Uterus (tissue), 4 donors: ENCODE results near the gene PRXL2C. TPM values are rescaled to one million over a fixed set of nuclear protein-coding genes. Genes with fewer than 3 reads are reported as not detected.

ENCODE experiments used
- DNase-seq, 2 donors: peaks; one replicate each; pipeline ENCODE4 v3.0.0-alpha.2; 2019 to 2020
- H3K27ac ChIP-seq, 2 donors: fragments of 200-600 bp; sonication (generic); 1 replicate in 1 of 2; 2 replicates in 1 of 2; pipeline ENCODE4 v1.5.1; 2016 to 2018
- H3K27me3 ChIP-seq, 2 donors: fragments of 200-600 bp; sonication (generic); one replicate each; pipeline ENCODE4 v1.5.1; 2018 to 2019; ENCODE audit warnings: control low read depth in 1 of 2
- H3K36me3 ChIP-seq, 2 donors: fragments of 200-600 bp; sonication (generic); one replicate each; pipeline ENCODE4 v1.5.1; 2019; ENCODE audit warnings: control low read depth in 1 of 2
- H3K4me1 ChIP-seq, 2 donors: fragments of 200-600 bp; sonication (generic); one replicate each; pipeline ENCODE4 v1.5.1; 2018 to 2019; ENCODE audit warnings: control low read depth in 1 of 2
- H3K4me3 ChIP-seq, 2 donors: fragments of 200-600 bp; sonication (generic); 1 replicate in 1 of 2; 2 replicates in 1 of 2; pipeline ENCODE4 v1.5.1; 2018 to 2019; ENCODE audit warnings: mild to moderate bottlenecking in 1 of 2
- H3K9me3 ChIP-seq, 2 donors: fragments of 200-600 bp; sonication (generic); one replicate each; pipeline ENCODE4 v1.5.1; 2019; ENCODE audit warnings: control low read depth in 1 of 2
- POLR2A ChIP-seq, 2 donors: fragments of 450-650 bp; IDR thresholded peaks; one replicate each; pipeline ENCODE4 v1.6.1; 2016; ENCODE audit warnings: antibody characterized with exemption in 2 of 2, mild to moderate bottlenecking in 1 of 2, moderate library complexity in 1 of 2
- intact Hi-C: fragments of 100-400 bp; cut with DNase I; formaldehyde crosslinking; loops from one replicate; pipeline ENCODE4 v1.15.1; 2023; ENCODE audit warnings: low total_unique reads
- total RNA-seq, 4 donors: library from RNA; depleted of rRNA in 3 of 4; stranded (reverse); fragments of >200 nt in 3 of 4; gene quantifications; one replicate each; pipeline versions ENCODE4 v1.1.0 to v1.2.4, GENCODE V29; 2014 to 2023
- TF ChIP-seq, protein P1 (sequence below), 4 experiments: fragments of 200-600 bp in 2 of 4; fragments of 450-650 bp in 2 of 4; sonication (generic) in 2 of 4; IDR thresholded peaks; one replicate each; pipeline ENCODE4 v1.5.1; 2016 to 2019; ENCODE audit warnings: antibody characterized with exemption in 4 of 4, mild to moderate bottlenecking in 2 of 4, moderate library complexity in 1 of 4
- donor health status: DM: yes; HTN: yes; CAD: no.

Gene PRXL2C
- total RNA-seq, 4 donors from 2014 or later = 8.5 to 24.7 (median 19.8) TPM

DNA sequence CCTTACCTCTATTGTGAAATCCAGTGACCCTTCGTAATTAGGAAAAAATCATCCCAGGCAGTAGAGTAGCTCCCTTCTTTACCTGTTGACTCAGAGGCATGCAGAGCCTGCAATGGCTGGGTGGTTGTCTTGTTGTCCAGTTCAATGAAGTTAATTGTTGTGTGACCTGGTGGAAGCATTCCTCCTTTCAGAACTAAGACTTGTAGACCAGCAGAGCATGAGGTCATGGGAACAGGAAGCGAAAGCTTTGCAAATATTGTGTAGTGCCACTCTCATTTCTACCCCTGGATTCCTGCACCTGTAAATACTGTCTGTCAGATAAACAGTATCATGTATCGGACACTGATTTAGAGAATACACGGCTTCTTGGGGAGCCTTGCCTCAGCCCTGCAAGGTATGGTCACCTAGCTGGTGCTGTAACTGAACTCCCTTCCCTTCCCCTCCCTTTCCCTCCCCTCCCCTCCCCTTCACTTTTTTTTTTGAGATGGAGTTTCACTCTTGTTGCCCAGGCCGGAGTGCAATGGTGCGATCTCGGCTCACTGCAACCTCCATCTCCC is 5.7 kb upstream of the PRXL2C start:
- intact Hi-C loops = loop anchor here (10.0 kb wide), 1 partner anchor 336 kb away; no protein-coding TSS in a partner anchor

GRCh38 chr9:96654450-96655197 is 493 bp downstream of the PRXL2C start:
- peak overlapping the region; percentile 96 to 97 for H3K27ac ChIP-seq
- peak; percentile 77 to 81 for DNase-seq
- no peaks in the 10 kb centered on the region for H3K9me3 ChIP-seq
- no peaks in the 10 kb centered on the region for H3K27me3 ChIP-seq
- H3K4me3 ChIP-seq = peak overlapping the region; percentile 62 to 73
- intact Hi-C loops = no loop called here
- no peaks in the 10 kb centered on the region for H3K36me3 ChIP-seq
- H3K4me1 ChIP-seq = no peaks in the 10 kb centered on the region
- TF ChIP-seq POLR2A (IDR thresholded peaks at IDR 0.05) = peak in 1 of 2 donors; percentile 48
- TF ChIP-seq, protein P1, sequence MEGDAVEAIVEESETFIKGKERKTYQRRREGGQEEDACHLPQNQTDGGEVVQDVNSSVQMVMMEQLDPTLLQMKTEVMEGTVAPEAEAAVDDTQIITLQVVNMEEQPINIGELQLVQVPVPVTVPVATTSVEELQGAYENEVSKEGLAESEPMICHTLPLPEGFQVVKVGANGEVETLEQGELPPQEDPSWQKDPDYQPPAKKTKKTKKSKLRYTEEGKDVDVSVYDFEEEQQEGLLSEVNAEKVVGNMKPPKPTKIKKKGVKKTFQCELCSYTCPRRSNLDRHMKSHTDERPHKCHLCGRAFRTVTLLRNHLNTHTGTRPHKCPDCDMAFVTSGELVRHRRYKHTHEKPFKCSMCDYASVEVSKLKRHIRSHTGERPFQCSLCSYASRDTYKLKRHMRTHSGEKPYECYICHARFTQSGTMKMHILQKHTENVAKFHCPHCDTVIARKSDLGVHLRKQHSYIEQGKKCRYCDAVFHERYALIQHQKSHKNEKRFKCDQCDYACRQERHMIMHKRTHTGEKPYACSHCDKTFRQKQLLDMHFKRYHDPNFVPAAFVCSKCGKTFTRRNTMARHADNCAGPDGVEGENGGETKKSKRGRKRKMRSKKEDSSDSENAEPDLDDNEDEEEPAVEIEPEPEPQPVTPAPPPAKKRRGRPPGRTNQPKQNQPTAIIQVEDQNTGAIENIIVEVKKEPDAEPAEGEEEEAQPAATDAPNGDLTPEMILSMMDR (IDR thresholded peaks at IDR 0.05) = peak in 3 of 4 experiments; percentile 35 to 51 (median 37)

More for the DNA sequence above, 5.7 kb upstream of the PRXL2C start:
- no peak for TF ChIP-seq POLR2A (IDR thresholded peaks at IDR 0.05)
- TF ChIP-seq, protein P1 (IDR thresholded peaks at IDR 0.05) = no peak
- no peak overlapping the region for H3K4me3 ChIP-seq
- no peaks in the 10 kb centered on the region for H3K4me1 ChIP-seq
- H3K27me3 ChIP-seq = no peaks in the 10 kb centered on the region
- no peaks in the 10 kb centered on the region for H3K9me3 ChIP-seq
- H3K36me3 ChIP-seq = no peaks in the 10 kb centered on the region
- H3K27ac ChIP-seq = no peak overlapping the region
- no peak for DNase-seq

DNA sequence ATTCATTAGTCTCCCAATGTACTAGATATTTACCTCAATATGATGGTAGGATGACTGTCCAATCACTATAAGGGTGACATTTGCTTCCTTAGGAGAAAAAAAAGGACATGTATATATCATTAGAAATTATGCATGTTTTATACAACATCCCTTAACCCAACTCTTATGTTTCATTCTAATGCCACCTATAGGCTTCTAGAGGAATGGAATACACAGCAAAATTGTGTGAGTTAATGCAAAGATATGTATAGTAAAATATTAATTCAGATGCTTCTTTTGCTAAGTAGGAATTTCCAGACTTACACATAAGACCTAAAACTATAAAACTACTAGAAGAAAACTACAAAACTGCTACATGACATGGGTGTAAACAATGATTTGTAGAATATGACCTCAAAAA is 3.5 kb downstream of the PRXL2C start:
- TF ChIP-seq POLR2A (IDR thresholded peaks at IDR 0.05) = no peak
- Histone ChIP-seq H3K36me3 (no peaks in the 10 kb centered on the region), H3K4me3 (no peak overlapping the region), H3K9me3 (no peaks in the 10 kb centered on the region), H3K27ac (no peak overlapping the region), H3K4me1 (no peaks in the 10 kb centered on the region), H3K27me3 (no peaks in the 10 kb centered on the region)
- no peak for DNase-seq
- intact Hi-C loops = no loop called here

GRCh38 chr9:96649620-96650324 is 5.3 kb downstream of the PRXL2C start:
- no peak for DNase-seq
- Histone ChIP-seq H3K27me3 (no peaks in the 10 kb centered on the region), H3K4me3 (no peak overlapping the region), H3K27ac (no peak overlapping the region), H3K4me1 (no peaks in the 10 kb centered on the region), H3K36me3 (no peaks in the 10 kb centered on the region), H3K9me3 (no peaks in the 10 kb centered on the region)
- TF ChIP-seq POLR2A (IDR thresholded peaks at IDR 0.05) = no peak
- TF ChIP-seq, protein P1 (IDR thresholded peaks at IDR 0.05) = no peak
- intact Hi-C loops = no loop called here

- intact Hi-C loops = no loop called here
- Histone ChIP-seq H3K27me3 (no peaks in the 10 kb centered on the region), H3K4me3 (no peak overlapping the region), H3K4me1 (no peaks in the 10 kb centered on the region), H3K9me3 (no peaks in the 10 kb centered on the region), H3K36me3 (no peaks in the 10 kb centered on the region), H3K27ac (no peak overlapping the region)
- TF ChIP-seq, protein P1 (IDR thresholded peaks at IDR 0.05) = no peak
- no peak for TF ChIP-seq POLR2A (IDR thresholded peaks at IDR 0.05)
- DNase-seq = no peak
Observed at GRCh38 chr9:96646081-96646991, 8.8 kb downstream of the PRXL2C start.
